ENCODE measurements around the gene NSUN3. TPM values are rescaled to one million over a fixed set of nuclear protein-coding genes. Genes with fewer than 3 reads are reported as not detected.
A peak's percentile ranks its signal among the peaks of the same experiment; 100 is the strongest.

Gene NSUN3
- total and polyA plus RNA-seq, 10 of the 15 experiments (the other 5 are each of a cell fraction or from before 2014, with no cell fraction given): 9.1 to 20.3 (median 11.7) TPM

- CTCF ChIA-PET: interaction anchor here (0.8 to 11.1 kb wide), 4 partner anchors 15 to 64 kb away, joined by 3 to 164 read pairs (median 17); partner anchors contain the start of gene STX19
Observed at GRCh38 chr3:94066506-94067500, 3.9 kb downstream of the NSUN3 start.

More at GRCh38 chr3:94066506-94067500, 3.9 kb downstream of the NSUN3 start:
- Histone ChIP-seq H3K27me3 (replicated peaks in 1 of 2; ENCODE audit: control insufficient read depth in 2 of 2, insufficient read depth in 2 of 2, low read length in 1 of 2) (no peaks in the 10 kb centered on the region), H3K4me2 (ENCODE audit: control insufficient read depth, insufficient read depth) (peak overlapping the region; percentile 32), H4K20me1 (ENCODE audit: control insufficient read depth, insufficient read depth) (no peaks in the 10 kb centered on the region), H3K4me3 (no peak overlapping the region), H3K36me3 (ENCODE audit: control insufficient read depth in 2 of 2, insufficient read depth in 2 of 2, low read length in 1 of 2) (peaks cover 0 to 19% of the 10 kb centered on the region in 2 experiments; a peak in 2 of 4 replicates), H3K9ac (ENCODE audit: control insufficient read depth, insufficient read depth, low read length) (no peak overlapping the region), H3K27ac (ENCODE audit: control insufficient read depth, insufficient read depth) (no peak overlapping the region), H3K4me1 (ENCODE audit: control insufficient read depth, insufficient read depth, low read length) (peaks cover 24% of the 10 kb centered on the region), H3K79me2 (ENCODE audit: control insufficient read depth, insufficient read depth, low read length) (peaks cover 60% of the 10 kb centered on the region), H2AFZ (ENCODE audit: control insufficient read depth, low read depth, low read length) (no peak overlapping the region), H3K9me3 (replicated peaks; ENCODE audit: control insufficient read depth, insufficient read depth, low read length) (peaks cover 14% of the 10 kb centered on the region; the same call in 2 of the 3 replicates)
- no peak for ATAC-seq
- 100% methylated on average over 6 of the region's 6 CpGs for WGBS (ENCODE audit: insufficient coverage, insufficient replicate concordance, low lambda C conversion rate, missing lambda C conversion rate)
- no peak for TF ChIP-seq USF2 (IDR thresholded peaks at IDR 0.05; ENCODE audit: borderline replicate concordance, low read depth, low read length)
- no peak for TF ChIP-seq PBX3 (IDR thresholded peaks at IDR 0.05; ENCODE audit: insufficient replicate concordance, low read depth, low read length)
- no peak for TF ChIP-seq RAD51 (IDR thresholded peaks at IDR 0.05)
- TF ChIP-seq ESRRA (IDR thresholded peaks at IDR 0.05; ENCODE audit: low read length): no peak
- TF ChIP-seq BCL11A (IDR thresholded peaks at IDR 0.05; ENCODE audit: low read depth, low read length): no peak
- TF ChIP-seq PAX8 (IDR thresholded peaks at IDR 0.05): no peak
- no peak for TF ChIP-seq SIX5 (IDR thresholded peaks at IDR 0.05; ENCODE audit: low read depth, low read length, severe bottlenecking)
- TF ChIP-seq SMAD5 (IDR thresholded peaks at IDR 0.05; ENCODE audit: low read depth): no peak
- TF ChIP-seq HSF1 (IDR thresholded peaks at IDR 0.05; ENCODE audit: low read depth, low read length): no peak
- no peak for TF ChIP-seq ATF3 (IDR thresholded peaks at IDR 0.05; ENCODE audit: borderline replicate concordance, extremely low read depth, low read depth, low read length)
- TF ChIP-seq SP1 (IDR thresholded peaks at IDR 0.05; ENCODE audit: low read depth, low read length): no peak
- no peak for TF ChIP-seq IRF5 (IDR thresholded peaks at IDR 0.05; ENCODE audit: borderline replicate concordance)
- RAD21 ChIA-PET (ENCODE audit: unreplicated experiment): interaction anchor here (0.7 to 1.4 kb wide), 6 partner anchors 29 to 62 kb away, joined by 3 to 9 read pairs (median 4); no protein-coding TSS in a partner anchor
- in situ Hi-C loops (cut with MboI) (loop anchor here (5.0 kb wide), 1 partner anchor 60 kb away; no protein-coding TSS in a partner anchor), intact Hi-C loops (cut with micrococcal nuclease; ENCODE audit: unreplicated experiment) (no loop called here)
- SMC1A ChIA-PET (ENCODE audit: uncharacterized antibody, unreplicated experiment): interaction anchor here (1.0 to 1.4 kb wide), 5 partner anchors 16 to 64 kb away, joined by 3 to 7 read pairs (median 3); no protein-coding TSS in a partner anchor
- no peak for FAIRE-seq
- POLR2A ChIA-PET: no interaction called here
- BruUV-seq (replicated peaks): no TSS peak
- DNase-seq (ENCODE audit: low read depth, low spot score): no peak
